MM.1S (cell line): ENCODE data around the gene ATAD3C.

ENCODE experiments used
- DNase-seq: peaks from one replicate; pipeline ENCODE4 v3.0.0-alpha.2; 2015
- H2AFZ ChIP-seq: fragments of 300-600 bp; sonication (generic); 2 replicates; pipeline ENCODE4 v1.6.0; 2016; ENCODE audit warnings: antibody characterized with exemption, low read length
- H3F3A ChIP-seq: fragments of 300-600 bp; sonication (generic); 2 replicates; pipeline ENCODE4 v1.6.1; 2016; ENCODE audit warnings: mild to moderate bottlenecking, antibody characterized with exemption, low read length, moderate library complexity, mixed read lengths; ENCODE audit not compliant: insufficient read depth
- H3K27ac ChIP-seq: fragments of 300-600 bp; sonication (generic); 2 replicates; pipeline ENCODE4 v1.5.1; 2016; ENCODE audit warnings: mild to moderate bottlenecking, low read length
- H3K27me3 ChIP-seq: fragments of 300-600 bp; sonication (generic); replicated peaks from 2 replicates; pipeline ENCODE4 v1.6.0; 2016; ENCODE audit warnings: low read length; ENCODE audit not compliant: insufficient read depth
- H3K36me3 ChIP-seq: fragments of 300-600 bp; sonication (generic); replicated peaks from 2 replicates; pipeline ENCODE4 v1.6.1; 2016; ENCODE audit warnings: mild to moderate bottlenecking, low read length, mixed read lengths; ENCODE audit not compliant: insufficient read depth
- H3K4me1 ChIP-seq: fragments of 300-600 bp; sonication (generic); 2 replicates; pipeline ENCODE4 v1.6.1; 2016; ENCODE audit warnings: low read length, mixed read lengths
- H3K4me2 ChIP-seq: fragments of 300-600 bp; sonication (generic); 2 replicates; pipeline ENCODE4 v1.6.0; 2016; ENCODE audit warnings: low read depth, low read length
- H3K4me3 ChIP-seq: fragments of 300-600 bp; sonication (generic); 2 replicates; pipeline ENCODE4 v1.5.1; 2016; ENCODE audit warnings: low read length, mixed read lengths
- H3K79me2 ChIP-seq: fragments of 300-600 bp; sonication (generic); 2 replicates; pipeline ENCODE4 v1.6.1; 2016; ENCODE audit warnings: mixed run types, low read length, mixed read lengths
- H3K9ac ChIP-seq: fragments of 300-600 bp; sonication (generic); 2 replicates; pipeline ENCODE4 v1.6.1; 2016; ENCODE audit warnings: low read length, mixed read lengths
- H3K9me2 ChIP-seq: fragments of 300-600 bp; sonication (generic); replicated peaks from 2 replicates; pipeline ENCODE4 v1.6.1; 2016; ENCODE audit warnings: mild to moderate bottlenecking, low read length, mixed read lengths; ENCODE audit not compliant: insufficient read depth
- H3K9me3 ChIP-seq: fragments of 300-600 bp; sonication (generic); replicated peaks from 2 replicates; pipeline ENCODE4 v1.6.1; 2016; ENCODE audit warnings: mild to moderate bottlenecking, low read length, mixed read lengths; ENCODE audit not compliant: insufficient read depth
- H4K20me1 ChIP-seq: fragments of 300-600 bp; sonication (generic); 2 replicates; pipeline ENCODE4 v1.6.1; 2016; ENCODE audit warnings: mild to moderate bottlenecking, low read length, moderate library complexity, mixed read lengths; ENCODE audit not compliant: insufficient read depth
- EZH2 ChIP-seq: fragments of 300-600 bp; sonication (generic); optimal IDR thresholded peaks from 2 replicates; pipeline ENCODE3; 2017; ENCODE audit warnings: low read depth, mild to moderate bottlenecking, antibody characterized with exemption, low read length, mixed read lengths
- EZH2phosphoT487 ChIP-seq: fragments of 300-600 bp; sonication (generic); IDR thresholded peaks from 2 replicates; pipeline ENCODE4 v1.6.1; 2018; ENCODE audit warnings: antibody characterized with exemption, low read length
- TF ChIP-seq, protein P1 (sequence below): fragments of 300-600 bp; sonication (generic); IDR thresholded peaks from 2 replicates; pipeline ENCODE4 v1.5.1; 2016; ENCODE audit warnings: antibody characterized with exemption, low read length, mixed read lengths

ATAD3C gene

DNA sequence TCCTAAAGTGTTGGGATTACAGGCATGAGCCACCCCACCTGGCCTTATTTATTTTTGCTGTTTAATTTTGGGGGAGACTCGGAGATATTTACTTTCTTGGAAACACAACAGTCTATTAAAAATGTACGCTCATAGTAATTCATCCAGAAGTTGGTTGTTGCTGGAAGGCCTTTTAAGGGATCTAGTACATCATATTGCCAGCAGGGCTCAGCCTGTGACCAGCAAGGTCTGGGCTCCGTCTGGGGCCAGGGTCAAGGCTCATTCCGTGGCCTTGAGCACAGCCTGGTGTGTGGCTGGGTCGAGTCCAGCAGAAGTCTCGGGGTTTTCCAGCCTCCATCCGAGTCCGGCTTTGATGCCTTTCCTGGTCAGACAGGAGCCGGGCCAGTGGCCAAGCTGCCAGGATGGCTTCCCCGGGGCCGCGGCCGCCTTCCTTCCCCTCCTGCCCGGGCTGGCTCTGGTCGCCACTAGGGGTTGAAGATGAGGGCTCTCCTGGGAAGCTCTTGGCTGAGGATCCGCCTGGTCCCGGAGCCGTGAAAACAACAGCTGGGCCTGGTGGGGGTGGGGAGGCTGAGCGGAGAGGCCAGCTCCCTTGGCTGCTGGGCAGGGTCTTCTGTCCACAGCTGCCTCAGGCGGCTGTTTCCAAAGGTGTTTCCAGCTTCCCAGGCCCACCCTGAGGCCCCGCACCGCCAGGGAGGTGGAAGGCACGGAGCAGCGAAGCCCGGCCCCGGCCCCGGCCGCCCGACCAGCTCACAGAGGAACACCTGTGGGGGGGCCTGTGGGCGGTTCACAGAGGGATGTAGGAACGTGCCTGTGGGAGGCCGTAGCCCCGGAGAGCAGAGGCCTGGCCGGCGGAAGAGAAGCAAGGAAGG is 19.1 kb upstream of the ATAD3C start:
- no peaks in the 10 kb centered on the region for H3F3A ChIP-seq
- no peaks in the 10 kb centered on the region for H3K36me3 ChIP-seq
- H3K27me3 ChIP-seq: peaks cover 65% of the 10 kb centered on the region
- H2AFZ ChIP-seq: no peak overlapping the region
- H4K20me1 ChIP-seq: no peaks in the 10 kb centered on the region
- H3K4me1 ChIP-seq: no peaks in the 10 kb centered on the region
- no peaks in the 10 kb centered on the region for H3K9me3 ChIP-seq
- H3K9me2 ChIP-seq: no peaks in the 10 kb centered on the region
- no peak for DNase-seq
- no peak overlapping the region for H3K9ac ChIP-seq
- no peak overlapping the region for H3K4me2 ChIP-seq
- H3K4me3 ChIP-seq: no peak overlapping the region
- TF ChIP-seq, protein P1, sequence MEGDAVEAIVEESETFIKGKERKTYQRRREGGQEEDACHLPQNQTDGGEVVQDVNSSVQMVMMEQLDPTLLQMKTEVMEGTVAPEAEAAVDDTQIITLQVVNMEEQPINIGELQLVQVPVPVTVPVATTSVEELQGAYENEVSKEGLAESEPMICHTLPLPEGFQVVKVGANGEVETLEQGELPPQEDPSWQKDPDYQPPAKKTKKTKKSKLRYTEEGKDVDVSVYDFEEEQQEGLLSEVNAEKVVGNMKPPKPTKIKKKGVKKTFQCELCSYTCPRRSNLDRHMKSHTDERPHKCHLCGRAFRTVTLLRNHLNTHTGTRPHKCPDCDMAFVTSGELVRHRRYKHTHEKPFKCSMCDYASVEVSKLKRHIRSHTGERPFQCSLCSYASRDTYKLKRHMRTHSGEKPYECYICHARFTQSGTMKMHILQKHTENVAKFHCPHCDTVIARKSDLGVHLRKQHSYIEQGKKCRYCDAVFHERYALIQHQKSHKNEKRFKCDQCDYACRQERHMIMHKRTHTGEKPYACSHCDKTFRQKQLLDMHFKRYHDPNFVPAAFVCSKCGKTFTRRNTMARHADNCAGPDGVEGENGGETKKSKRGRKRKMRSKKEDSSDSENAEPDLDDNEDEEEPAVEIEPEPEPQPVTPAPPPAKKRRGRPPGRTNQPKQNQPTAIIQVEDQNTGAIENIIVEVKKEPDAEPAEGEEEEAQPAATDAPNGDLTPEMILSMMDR: no peak
- TF ChIP-seq EZH2phosphoT487 (no peak), EZH2 (no peak)
- H3K27ac ChIP-seq: no peak overlapping the region
- no peaks in the 10 kb centered on the region for H3K79me2 ChIP-seq

DNA sequence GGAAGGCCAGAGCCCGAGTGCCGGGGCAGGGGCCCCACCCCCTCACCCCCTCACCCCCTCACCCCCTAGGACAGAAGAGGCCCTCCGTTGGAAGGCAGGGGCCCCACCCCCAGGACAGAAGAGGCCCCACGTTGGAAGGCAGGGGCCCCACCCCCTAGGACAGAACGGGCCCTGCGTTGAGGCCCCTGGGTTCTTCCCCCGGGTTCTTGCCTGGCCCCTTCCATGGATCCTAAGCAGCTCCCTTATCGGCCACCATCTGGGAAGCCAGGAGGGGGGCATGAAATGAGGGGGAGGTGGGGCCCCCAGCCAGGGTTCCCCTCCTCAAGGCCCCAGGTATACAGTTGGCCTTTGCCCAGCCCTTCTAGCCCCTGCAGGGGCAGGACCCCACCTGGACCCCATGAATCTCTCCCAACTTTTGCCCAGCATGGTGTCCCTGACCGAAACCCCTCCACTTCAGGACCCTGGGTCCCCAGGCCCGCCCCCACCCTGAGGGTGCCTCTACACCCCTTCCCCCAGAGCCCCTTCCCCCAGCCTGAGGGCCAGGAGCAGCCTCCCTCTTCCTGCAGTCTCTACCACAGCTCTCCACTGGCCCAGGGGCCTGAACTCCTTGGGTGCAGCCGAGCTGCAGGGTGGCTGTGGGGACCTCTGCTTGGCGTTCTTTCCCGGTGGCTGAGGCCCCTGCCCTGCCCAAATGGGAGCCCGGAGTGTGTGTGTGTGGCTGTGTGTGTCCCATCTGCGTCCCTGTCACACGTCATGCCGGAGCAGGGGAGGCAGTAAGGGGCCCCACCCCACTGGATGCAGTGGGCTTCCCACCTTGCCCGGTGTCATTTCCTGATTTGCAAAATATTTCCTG is 18.3 kb upstream of the ATAD3C start:
- Histone ChIP-seq H3K27ac (no peak overlapping the region), H3K36me3 (no peaks in the 10 kb centered on the region), H3K9me2 (no peaks in the 10 kb centered on the region), H3K27me3 (peaks cover 59% of the 10 kb centered on the region), H3K79me2 (no peaks in the 10 kb centered on the region), H3K4me2 (no peak overlapping the region), H3K9me3 (no peaks in the 10 kb centered on the region), H3K4me1 (no peaks in the 10 kb centered on the region), H3F3A (no peaks in the 10 kb centered on the region), H3K4me3 (no peak overlapping the region), H4K20me1 (no peaks in the 10 kb centered on the region), H3K9ac (no peak overlapping the region), H2AFZ (no peak overlapping the region)
- no peak for DNase-seq
- TF ChIP-seq EZH2: no peak
- TF ChIP-seq, protein P1: no peak
- TF ChIP-seq EZH2phosphoT487: no peak

DNA sequence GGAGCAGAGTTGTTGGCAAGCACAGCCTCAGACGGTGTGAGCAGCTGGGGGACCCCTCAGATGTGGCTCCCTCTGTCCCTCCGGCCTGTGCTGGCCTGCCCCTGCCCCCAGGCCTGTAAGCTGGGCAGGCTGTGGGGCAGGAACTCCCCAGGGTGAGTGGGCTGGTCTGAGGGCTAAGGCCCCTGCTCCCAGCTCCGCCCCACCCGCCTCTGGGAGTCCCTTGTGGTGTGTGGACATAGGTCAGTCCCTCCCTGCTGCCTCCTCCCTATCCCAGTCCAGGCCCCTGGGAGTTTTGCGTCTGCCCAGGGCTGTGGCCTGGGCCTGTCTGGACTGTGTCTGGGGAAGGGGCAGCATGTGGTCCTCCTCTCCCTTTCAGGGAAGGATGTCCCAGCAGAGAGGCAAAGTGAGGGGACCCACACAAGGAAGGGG is 17.6 kb upstream of the ATAD3C start:
- Histone ChIP-seq H3K9me2 (no peaks in the 10 kb centered on the region), H3K27me3 (peaks cover 61% of the 10 kb centered on the region), H3K27ac (no peak overlapping the region), H3K9me3 (no peaks in the 10 kb centered on the region), H4K20me1 (no peaks in the 10 kb centered on the region), H3K4me2 (no peak overlapping the region), H3K9ac (no peak overlapping the region), H3F3A (no peaks in the 10 kb centered on the region), H3K4me3 (no peak overlapping the region), H3K36me3 (no peaks in the 10 kb centered on the region), H3K79me2 (no peaks in the 10 kb centered on the region), H2AFZ (no peak overlapping the region), H3K4me1 (no peaks in the 10 kb centered on the region)
- TF ChIP-seq, protein P1: no peak
- TF ChIP-seq EZH2phosphoT487: no peak
- no peak for TF ChIP-seq EZH2
- DNase-seq: no peak
